ENCODE data around the gene KLRC2. TPM values are rescaled to one million over a fixed set of nuclear protein-coding genes. Genes with fewer than 3 reads are reported as not detected.
"Not testable (repeated sequence)": the region's sequence is repeated elsewhere in the genome, so short reads cannot be mapped to it uniquely, and the experiment has no call there.

KLRC2 gene
- total and polyA plus RNA-seq, 2 experiments from 2014 or later: not detected

- not testable (repeated sequence) for H2AFZ ChIP-seq; H3K4me1 ChIP-seq (ENCODE audit: insufficient read depth); H3K27me3 ChIP-seq (ENCODE audit: insufficient read depth); H3F3A ChIP-seq (replicated peaks; ENCODE audit: low read depth); H3K4me1 Mint-ChIP-seq; H4K20me1 ChIP-seq (replicated peaks; ENCODE audit: insufficient read depth); H3K4me3 ChIP-seq; ATAC-seq; H3K27ac ChIP-seq (ENCODE audit: low read depth); H3K27me3 Mint-ChIP-seq (ENCODE audit: insufficient read depth, low read depth, poor library complexity); DNase-seq (ENCODE audit: low spot score); H3K79me2 ChIP-seq (replicated peaks; ENCODE audit: insufficient read depth); H3K4me3 Mint-ChIP-seq; H3K27ac Mint-ChIP-seq; H3K9me2 ChIP-seq (ENCODE audit: insufficient read depth); H3K9me3 Mint-ChIP-seq; H3K36me3 Mint-ChIP-seq (ENCODE audit: low read depth); H3K4me2 ChIP-seq; H3K36me3 ChIP-seq (ENCODE audit: insufficient read depth)
Measured at GRCh38 chr12:10420334-10420733, 15.5 kb downstream of the KLRC2 start, which contains the start of gene KLRC3. KLRC3 (minus strand) TSS chr12:10420595; CDS start chr12:10420550, 45 bp downstream.

GRCh38 chr12:10409392-10409791, 26.4 kb downstream of the KLRC2 start, which contains the start of gene KLRC4:
KLRC4 (minus strand) TSS chr12:10409757; CDS start chr12:10409575, 182 bp downstream.
- Histone ChIP-seq H3K36me3 (ENCODE audit: insufficient read depth) (no peaks in the 10 kb centered on the region), H3K4me2 (no peak within 1 kb of the TSS), H3K27ac (ENCODE audit: low read depth) (no peak within 1 kb of the TSS), H4K20me1 (replicated peaks; ENCODE audit: insufficient read depth) (no peaks in the 10 kb centered on the region), H3K27me3 (ENCODE audit: insufficient read depth) (no peaks in the 10 kb centered on the region), H2AFZ (no peak within 1 kb of the TSS), H3K9me2 (ENCODE audit: insufficient read depth) (no peaks in the 10 kb centered on the region), H3F3A (replicated peaks; ENCODE audit: low read depth) (no peaks in the 10 kb centered on the region), H3K4me3 (no peak within 1 kb of the TSS), H3K4me1 (ENCODE audit: insufficient read depth) (no peaks in the 10 kb centered on the region), H3K79me2 (replicated peaks; ENCODE audit: insufficient read depth) (no peaks in the 10 kb centered on the region)
- Mint-ChIP-seq H3K27ac (no peak within 1 kb of the TSS), H3K36me3 (ENCODE audit: low read depth) (no peaks in the 10 kb centered on the region), H3K4me1 (peaks cover 13% of the 10 kb centered on the region; the same call in 2 of the 3 replicates), H3K27me3 (ENCODE audit: insufficient read depth, low read depth, poor library complexity) (no peaks in the 10 kb centered on the region), H3K4me3 (no peak within 1 kb of the TSS), H3K9me3 (no peaks in the 10 kb centered on the region)
- DNase-seq (ENCODE audit: low spot score) (no peak), ATAC-seq (no peak)
- TF ChIP-seq REST (IDR thresholded peaks at IDR 0.05; ENCODE audit: unreplicated experiment): no peak
- no peak for TF ChIP-seq NANOG (IDR thresholded peaks at IDR 0.05; ENCODE audit: borderline replicate concordance)
- TF ChIP-seq ZNF462 (CRISPR knock-in tag; IDR thresholded peaks at IDR 0.05): no peak
- TF ChIP-seq EZH2phosphoT487 (IDR thresholded peaks at IDR 0.05; ENCODE audit: unreplicated experiment): no peak
- no peak for TF ChIP-seq ZNF114 (CRISPR knock-in tag; IDR thresholded peaks at IDR 0.05)
- TF ChIP-seq EZH2 (IDR thresholded peaks at IDR 0.05; ENCODE audit: low read depth, unreplicated experiment): no peak
- TF ChIP-seq JUNB (IDR thresholded peaks at IDR 0.05; ENCODE audit: unreplicated experiment): no peak
- TF ChIP-seq POLR2AphosphoS5 (IDR thresholded peaks at IDR 0.05; ENCODE audit: low read depth): no peak
- no peak for TF ChIP-seq CTCF (conservative IDR thresholded peaks at IDR 0.05; ENCODE audit: low read depth in 2 of 2)
